ENCODE measurements around the gene SIGLEC8. TPM values are rescaled to one million over a fixed set of nuclear protein-coding genes. Genes with fewer than 3 reads are reported as not detected.

The SIGLEC8 gene
- total and polyA plus RNA-seq, 9 of the 15 experiments (the other 6 are each of a cell fraction or from before 2014, with no cell fraction given), result 0.04 to 0.65 (median 0.39) TPM

DNA sequence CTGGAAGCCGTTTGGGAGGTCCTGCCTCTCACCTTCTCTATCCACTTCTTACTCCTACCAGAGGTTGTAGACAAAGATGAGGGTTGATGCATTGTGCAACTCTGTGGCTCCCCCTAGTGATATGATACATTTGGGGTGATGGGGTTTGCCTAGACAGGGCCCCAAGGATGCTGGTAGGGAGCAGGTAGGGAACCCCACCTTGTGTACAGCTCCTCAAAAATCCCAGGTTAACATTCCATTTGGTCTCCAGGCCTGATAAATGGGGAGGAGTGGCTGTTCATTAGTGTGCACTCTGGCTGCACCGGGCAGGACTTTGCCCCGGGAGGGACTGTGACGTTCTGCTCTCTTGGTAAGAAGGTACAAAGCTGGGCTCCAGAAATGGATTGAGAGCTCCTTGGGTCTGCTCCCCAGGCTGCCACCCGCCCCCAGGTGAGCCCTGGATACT, 19.2 kb downstream of the SIGLEC8 start (continued):
- TF ChIP-seq CEBPG (CRISPR knock-in tag; IDR thresholded peaks at IDR 0.05) (0 out of 2 replicates have a peak, but pooled peaks have one; percentile 29), CEBPG (tag; conservative IDR thresholded peaks at IDR 0.05 in 1 of 2, IDR thresholded peaks at IDR 0.05 in 1 of 2) (0 out of 4 replicates have a peak, but pooled peaks of 1 of the 2 experiments have one; percentile 33), HDAC3 (IDR thresholded peaks at IDR 0.05; ENCODE audit: borderline replicate concordance, partially characterized antibody) (no peak), RAD21 (CRISPR knock-in tag; conservative IDR thresholded peaks at IDR 0.05 in 1 of 2, IDR thresholded peaks at IDR 0.05 in 1 of 2) (peak in 1 of 2 experiments; percentile 57; a peak in 2 of 4 replicates)

DNA sequence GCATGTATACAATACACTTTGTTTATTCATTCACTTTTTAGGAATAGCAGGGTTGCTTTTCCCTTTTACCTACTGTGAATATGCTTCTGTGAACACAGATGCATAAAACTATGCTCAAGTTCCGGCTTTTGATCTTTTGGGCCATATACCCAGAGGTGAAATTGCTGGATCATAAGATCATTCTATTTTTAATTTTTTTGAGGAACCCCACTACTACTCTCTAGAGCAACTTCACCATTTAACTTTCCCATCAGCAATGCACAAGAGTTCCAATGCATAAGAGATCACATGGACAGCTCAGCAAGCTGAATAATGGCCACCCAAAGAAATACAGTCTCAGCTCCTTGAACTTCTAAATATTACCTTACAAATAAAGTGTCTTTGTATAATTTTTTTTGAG, 23.8 kb downstream of the SIGLEC8 start:
- CTCF ChIA-PET (ENCODE audit: low intra/inter-chr PET ratio), result no interaction called here

More for the DNA sequence above, 23.8 kb downstream of the SIGLEC8 start:
- Histone ChIP-seq H3K36me3 (ENCODE audit: control insufficient read depth, insufficient read depth, low read length) (no peaks in the 10 kb centered on the region), H3K9me1 (ENCODE audit: control insufficient read depth, insufficient read depth, low read length) (no peaks in the 10 kb centered on the region), H3K27me3 (ENCODE audit: control insufficient read depth in 2 of 2, insufficient read depth in 2 of 2, low read length in 2 of 2) (no peaks in the 10 kb centered on the region), H2AFZ (ENCODE audit: low read depth, low read length) (no peak overlapping the region), H3K79me2 (ENCODE audit: control insufficient read depth, insufficient read depth, low read length) (no peaks in the 10 kb centered on the region), H3K4me1 (replicated peaks in 1 of 2; ENCODE audit: control insufficient read depth in 2 of 2, insufficient read depth in 2 of 2, low read length in 2 of 2) (no peaks in the 10 kb centered on the region), H3K9me3 (replicated peaks; ENCODE audit: control insufficient read depth, insufficient read depth, low read depth, low read length) (no peaks in the 10 kb centered on the region), H4K20me1 (replicated peaks; ENCODE audit: control insufficient read depth, insufficient read depth, low read length) (no peaks in the 10 kb centered on the region), H3K9ac (ENCODE audit: insufficient read depth in 1 of 2, low read depth in 2 of 2, low read length in 2 of 2) (no peak overlapping the region), H3K4me3 (no peak overlapping the region), H3K4me2 (ENCODE audit: insufficient read depth, low read length) (no peak overlapping the region), H3K27ac (ENCODE audit: extremely low read depth, low read depth, low read length) (no peak overlapping the region)
- no peak for TF ChIP-seq HDAC8 (tag; IDR thresholded peaks at IDR 0.05)
- TF ChIP-seq PTBP1 (IDR thresholded peaks at IDR 0.05; ENCODE audit: low read depth, low read length), result no peak
- no peak for TF ChIP-seq POLR2A (conservative IDR thresholded peaks at IDR 0.05)
- no peak for TF ChIP-seq RCOR1 (IDR thresholded peaks at IDR 0.05; ENCODE audit: borderline replicate concordance in 1 of 2, low read depth in 2 of 2, low read length in 2 of 2)
- TF ChIP-seq HMG20A (CRISPR knock-in tag; conservative IDR thresholded peaks at IDR 0.05), result no peak
- TF ChIP-seq MCM5 (IDR thresholded peaks at IDR 0.05; ENCODE audit: low read depth), result no peak
- no peak for TF ChIP-seq HMGN3 (IDR thresholded peaks at IDR 0.05; ENCODE audit: borderline replicate concordance, extremely low read depth, insufficient read length, low read depth, low read length)
- TF ChIP-seq, protein P1, sequence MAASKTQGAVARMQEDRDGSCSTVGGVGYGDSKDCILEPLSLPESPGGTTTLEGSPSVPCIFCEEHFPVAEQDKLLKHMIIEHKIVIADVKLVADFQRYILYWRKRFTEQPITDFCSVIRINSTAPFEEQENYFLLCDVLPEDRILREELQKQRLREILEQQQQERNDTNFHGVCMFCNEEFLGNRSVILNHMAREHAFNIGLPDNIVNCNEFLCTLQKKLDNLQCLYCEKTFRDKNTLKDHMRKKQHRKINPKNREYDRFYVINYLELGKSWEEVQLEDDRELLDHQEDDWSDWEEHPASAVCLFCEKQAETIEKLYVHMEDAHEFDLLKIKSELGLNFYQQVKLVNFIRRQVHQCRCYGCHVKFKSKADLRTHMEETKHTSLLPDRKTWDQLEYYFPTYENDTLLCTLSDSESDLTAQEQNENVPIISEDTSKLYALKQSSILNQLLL (CRISPR knock-in tag; IDR thresholded peaks at IDR 0.05; ENCODE audit: borderline replicate concordance), result no peak
- no peak for TF ChIP-seq ZNF57 (CRISPR knock-in tag; IDR thresholded peaks at IDR 0.05)
- no peak for TF ChIP-seq TARDBP (IDR thresholded peaks at IDR 0.05)
- TF ChIP-seq SIN3B (IDR thresholded peaks at IDR 0.05; ENCODE audit: low read depth), result no peak
- TF ChIP-seq TAF7 (tag; IDR thresholded peaks at IDR 0.05), result no peak
- TF ChIP-seq ZNF644 (tag; IDR thresholded peaks at IDR 0.05; ENCODE audit: low read depth), result no peak
- TF ChIP-seq ZNF217 (CRISPR knock-in tag; IDR thresholded peaks at IDR 0.05), result no peak
- TF ChIP-seq ZNF780A (CRISPR knock-in tag; IDR thresholded peaks at IDR 0.05), result no peak
- TF ChIP-seq HLTF (IDR thresholded peaks at IDR 0.05), result no peak
- TF ChIP-seq ZNF668 (CRISPR knock-in tag; IDR thresholded peaks at IDR 0.05), result no peak
- no peak for TF ChIP-seq MCM2 (IDR thresholded peaks at IDR 0.05; ENCODE audit: low read depth)
- no peak for TF ChIP-seq ZNF184 (CRISPR knock-in tag; IDR thresholded peaks at IDR 0.05)
- in situ Hi-C loops (cut with MboI) (no loop called here), intact Hi-C loops (cut with micrococcal nuclease) (no loop called here)
- POLR2A ChIA-PET, result interaction anchor here (0.5 kb wide), 1 partner anchor 270 kb away, joined by 3 read pairs; no protein-coding TSS in a partner anchor
- WGBS (ENCODE audit: insufficient coverage, low coverage, missing lambda C conversion rate), result 17% methylated on average over 1 of the region's 1 CpG
- ATAC-seq (no peak), DNase-seq (ENCODE audit: extremely low read depth in 1 of 4, low spot score in 3 of 4) (no peak), FAIRE-seq (no peak)
- no TSS peak for BruUV-seq (replicated peaks)

Measured in K562 (cell line).